Inflammatory macrophage treated with lipopolysaccharide for 4 hours (primary cell): ENCODE results near the gene GCNT4.
A peak's percentile ranks its signal among the peaks of the same experiment; 100 is the strongest.
"Not testable (repeated sequence)": the region's sequence is repeated elsewhere in the genome, so short reads cannot be mapped to it uniquely, and the experiment has no call there.

ENCODE experiments used
- DNase-seq: peaks from one replicate; pipeline ENCODE4 v3.0.0-alpha.2; 2020

GCNT4 gene

GRCh38 chr5:75052192-75053053 lies at the start of gene GCNT4:
Gene GCNT4 (minus strand): TSS chr5:75052558. CDS start chr5:75030037, 22,521 bp downstream.
- peak; percentile 89 for DNase-seq

GRCh38 chr5:75095956-75096355 lies 43.6 kb upstream of the GCNT4 start:
- not testable (repeated sequence) for DNase-seq

GRCh38 chr5:75091597-75091996 lies 39.2 kb upstream of the GCNT4 start:
- DNase-seq: no peak

GRCh38 chr5:75089662-75090061 lies 37.3 kb upstream of the GCNT4 start:
- no peak for DNase-seq

- DNase-seq: peak; percentile 13
Measured at GRCh38 chr5:75089137-75089536, 36.8 kb upstream of the GCNT4 start.

GRCh38 chr5:75088648-75089047 lies 36.3 kb upstream of the GCNT4 start:
- no peak for DNase-seq

- DNase-seq: no peak
Measured at GRCh38 chr5:75081510-75081909, 29.2 kb upstream of the GCNT4 start.

GRCh38 chr5:75079346-75079745 lies 27.0 kb upstream of the GCNT4 start:
- not testable (repeated sequence) for DNase-seq

- DNase-seq: no peak
Measured at GRCh38 chr5:75078027-75078426, 25.7 kb upstream of the GCNT4 start.

GRCh38 chr5:75072061-75072460 lies 19.7 kb upstream of the GCNT4 start:
- no peak for DNase-seq

- DNase-seq: no peak
Measured at GRCh38 chr5:75071100-75071499, 18.7 kb upstream of the GCNT4 start.

GRCh38 chr5:75067434-75067833 lies 15.1 kb upstream of the GCNT4 start:
- no peak for DNase-seq

- DNase-seq: no peak
Measured at GRCh38 chr5:75062925-75063531, 10.7 kb upstream of the GCNT4 start.

GRCh38 chr5:75059912-75060545 lies 7.7 kb upstream of the GCNT4 start:
- peak; percentile 23 for DNase-seq

- DNase-seq: no peak
Measured at GRCh38 chr5:75058986-75059535, 6.7 kb upstream of the GCNT4 start.

- no peak for DNase-seq
Measured at GRCh38 chr5:75057561-75057960, 5.2 kb upstream of the GCNT4 start.

- DNase-seq: no peak
Measured at GRCh38 chr5:75055727-75056144, 3.4 kb upstream of the GCNT4 start.

GRCh38 chr5:75054134-75054930 lies 2.0 kb upstream of the GCNT4 start:
- DNase-seq: no peak

- DNase-seq: peak; percentile 96
Measured at GRCh38 chr5:75053304-75054133, 1.2 kb upstream of the GCNT4 start.

GRCh38 chr5:75053054-75053303 lies 621 bp upstream of the GCNT4 start:
- no peak for DNase-seq

GRCh38 chr5:75051217-75051751 lies 1.1 kb downstream of the GCNT4 start:
- no peak for DNase-seq

GRCh38 chr5:75050415-75050814 lies 1.9 kb downstream of the GCNT4 start:
- DNase-seq: peak; percentile 26
